ENCODE data around the gene SCYGR7. TPM values are rescaled to one million over a fixed set of nuclear protein-coding genes. Genes with fewer than 3 reads are reported as not detected.

SCYGR7 gene
- total and polyA plus RNA-seq, 2 of the 13 experiments (the other 11 are each of a cell fraction or from before 2014, with no cell fraction given) = not detected

GRCh38 chr2:227706859-227707258 is 21.3 kb upstream of the SCYGR7 start (continued):
- TF ChIP-seq ARID5B (CRISPR knock-in tag; IDR thresholded peaks at IDR 0.05) (peak; percentile 87), ZFP37 (CRISPR knock-in tag; IDR thresholded peaks at IDR 0.05; ENCODE audit: borderline replicate concordance) (no peak), ZNF569 (CRISPR knock-in tag; IDR thresholded peaks at IDR 0.05; ENCODE audit: borderline replicate concordance) (no peak), MAX (IDR thresholded peaks at IDR 0.05) (peak; percentile 70), SP5 (CRISPR knock-in tag; IDR thresholded peaks at IDR 0.05; ENCODE audit: borderline replicate concordance, low read depth) (peak; percentile 70), SAP130 (CRISPR knock-in tag; IDR thresholded peaks at IDR 0.05; ENCODE audit: low read depth) (peak; percentile 34; the same call in 1 of the 2 replicates), TEAD3 (CRISPR knock-in tag; optimal IDR thresholded peaks at IDR 0.05; ENCODE audit: borderline replicate concordance) (peak; percentile 37), ZNF414 (CRISPR knock-in tag; IDR thresholded peaks at IDR 0.05) (no peak), REXO4 (CRISPR knock-in tag; IDR thresholded peaks at IDR 0.05; ENCODE audit: borderline replicate concordance) (no peak), ZNF652 (CRISPR knock-in tag; IDR thresholded peaks at IDR 0.05; ENCODE audit: borderline replicate concordance, low read depth) (no peak), PITX1 (CRISPR knock-in tag; IDR thresholded peaks at IDR 0.05) (0 out of 2 replicates have a peak, but pooled peaks have one; percentile 83), KAT8 (CRISPR knock-in tag; IDR thresholded peaks at IDR 0.05) (peak; percentile 29; the same call in 1 of the 2 replicates), CEBPB (IDR thresholded peaks at IDR 0.05; ENCODE audit: borderline replicate concordance, low read depth, low read length) (peak; percentile 43; the same call in 1 of the 2 replicates), SIX1 (CRISPR knock-in tag; IDR thresholded peaks at IDR 0.05; ENCODE audit: borderline replicate concordance) (no peak), ZSCAN30 (CRISPR knock-in tag; IDR thresholded peaks at IDR 0.05) (no peak), KDM1A (CRISPR knock-in tag; IDR thresholded peaks at IDR 0.05) (peak; percentile 78), ZFP36 (IDR thresholded peaks at IDR 0.05; ENCODE audit: borderline replicate concordance, low read depth, low read length, partially characterized antibody) (no peak), ZNF687 (CRISPR knock-in tag; IDR thresholded peaks at IDR 0.05) (peak; percentile 79), ZBTB39 (CRISPR knock-in tag; IDR thresholded peaks at IDR 0.05) (no peak), ZNF720 (CRISPR knock-in tag; IDR thresholded peaks at IDR 0.05) (no peak), ATF1 (CRISPR knock-in tag; IDR thresholded peaks at IDR 0.05) (no peak)
